ENCODE measurements around the gene TCF7L2. TPM values are rescaled to one million over a fixed set of nuclear protein-coding genes. Genes with fewer than 3 reads are reported as not detected.

The TCF7L2 gene
- total and polyA plus RNA-seq, 9 of the 15 experiments (the other 6 are each of a cell fraction or from before 2014, with no cell fraction given): 0.32 to 2.8 (median 0.92) TPM

DNA sequence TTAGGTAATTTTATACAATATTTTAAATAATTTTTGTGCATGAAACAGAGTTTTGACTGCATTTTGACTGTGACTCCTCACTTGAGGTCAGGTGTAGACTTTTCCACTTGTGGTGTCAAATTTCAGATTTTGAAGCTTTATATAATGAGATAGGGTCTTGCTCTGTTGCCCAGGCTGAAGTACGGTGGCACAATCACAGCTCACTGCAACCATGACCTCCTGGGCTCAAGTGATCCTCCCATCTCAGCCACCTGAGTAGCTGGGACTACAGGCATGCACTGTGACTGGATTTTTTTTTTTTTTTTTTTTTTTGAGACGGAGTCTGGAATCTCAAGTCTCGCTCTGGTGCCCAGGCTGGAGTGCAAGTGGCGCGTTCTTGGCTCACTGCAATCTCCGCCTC lies 74.9 kb downstream of the TCF7L2 start:
- POLR2A ChIA-PET: interaction anchor here (0.6 kb wide), 1 partner anchor 516 kb away, joined by 3 read pairs; no protein-coding TSS in a partner anchor
- Histone ChIP-seq H3K9me3 (replicated peaks; ENCODE audit: control insufficient read depth, insufficient read depth, low read depth, low read length) (no peaks in the 10 kb centered on the region), H3K4me1 (replicated peaks in 1 of 2; ENCODE audit: control insufficient read depth in 2 of 2, insufficient read depth in 2 of 2, low read length in 2 of 2) (no peaks in the 10 kb centered on the region; a peak in 1 of 5 replicates), H3K4me3 (no peak overlapping the region), H3K4me2 (ENCODE audit: insufficient read depth, low read length) (no peak overlapping the region), H3K9me1 (ENCODE audit: control insufficient read depth, insufficient read depth, low read length) (no peaks in the 10 kb centered on the region), H3K79me2 (ENCODE audit: control insufficient read depth, insufficient read depth, low read length) (no peaks in the 10 kb centered on the region), H4K20me1 (replicated peaks; ENCODE audit: control insufficient read depth, insufficient read depth, low read length) (no peaks in the 10 kb centered on the region; the same call in 1 of the 2 replicates), H3K36me3 (ENCODE audit: control insufficient read depth, insufficient read depth, low read length) (no peaks in the 10 kb centered on the region), H3K27ac (ENCODE audit: extremely low read depth, low read depth, low read length) (no peak overlapping the region), H3K9ac (ENCODE audit: insufficient read depth in 1 of 2, low read depth in 2 of 2, low read length in 2 of 2) (no peak overlapping the region), H3K27me3 (ENCODE audit: control insufficient read depth in 2 of 2, insufficient read depth in 2 of 2, low read length in 2 of 2) (peaks cover 0 to 5% of the 10 kb centered on the region in 2 experiments; a peak in 1 of 5 replicates), H2AFZ (ENCODE audit: low read depth, low read length) (no peak overlapping the region)
- no TSS peak for BruUV-seq (replicated peaks)
- DNase-seq (ENCODE audit: extremely low read depth in 1 of 4, low spot score in 3 of 4): no peak
- intact Hi-C loops (cut with micrococcal nuclease): no loop called here
- ATAC-seq: no peak
- in situ Hi-C loops (cut with MboI): no loop called here
- FAIRE-seq: no peak
- TF ChIP-seq ARID1B (IDR thresholded peaks at IDR 0.05) (no peak), ZNF121 (CRISPR knock-in tag; conservative IDR thresholded peaks at IDR 0.05) (0 out of 2 replicates have a peak, but pooled peaks have one; percentile 34), RBM25 (IDR thresholded peaks at IDR 0.05; ENCODE audit: low read depth, low read length, severe bottlenecking) (peak; percentile 4), ZNF780A (CRISPR knock-in tag; IDR thresholded peaks at IDR 0.05) (no peak)
- TF ChIP-seq, protein P1, sequence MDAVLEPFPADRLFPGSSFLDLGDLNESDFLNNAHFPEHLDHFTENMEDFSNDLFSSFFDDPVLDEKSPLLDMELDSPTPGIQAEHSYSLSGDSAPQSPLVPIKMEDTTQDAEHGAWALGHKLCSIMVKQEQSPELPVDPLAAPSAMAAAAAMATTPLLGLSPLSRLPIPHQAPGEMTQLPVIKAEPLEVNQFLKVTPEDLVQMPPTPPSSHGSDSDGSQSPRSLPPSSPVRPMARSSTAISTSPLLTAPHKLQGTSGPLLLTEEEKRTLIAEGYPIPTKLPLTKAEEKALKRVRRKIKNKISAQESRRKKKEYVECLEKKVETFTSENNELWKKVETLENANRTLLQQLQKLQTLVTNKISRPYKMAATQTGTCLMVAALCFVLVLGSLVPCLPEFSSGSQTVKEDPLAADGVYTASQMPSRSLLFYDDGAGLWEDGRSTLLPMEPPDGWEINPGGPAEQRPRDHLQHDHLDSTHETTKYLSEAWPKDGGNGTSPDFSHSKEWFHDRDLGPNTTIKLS (IDR thresholded peaks at IDR 0.05; ENCODE audit: borderline replicate concordance, low read depth): no peak
- TF ChIP-seq, protein P2, sequence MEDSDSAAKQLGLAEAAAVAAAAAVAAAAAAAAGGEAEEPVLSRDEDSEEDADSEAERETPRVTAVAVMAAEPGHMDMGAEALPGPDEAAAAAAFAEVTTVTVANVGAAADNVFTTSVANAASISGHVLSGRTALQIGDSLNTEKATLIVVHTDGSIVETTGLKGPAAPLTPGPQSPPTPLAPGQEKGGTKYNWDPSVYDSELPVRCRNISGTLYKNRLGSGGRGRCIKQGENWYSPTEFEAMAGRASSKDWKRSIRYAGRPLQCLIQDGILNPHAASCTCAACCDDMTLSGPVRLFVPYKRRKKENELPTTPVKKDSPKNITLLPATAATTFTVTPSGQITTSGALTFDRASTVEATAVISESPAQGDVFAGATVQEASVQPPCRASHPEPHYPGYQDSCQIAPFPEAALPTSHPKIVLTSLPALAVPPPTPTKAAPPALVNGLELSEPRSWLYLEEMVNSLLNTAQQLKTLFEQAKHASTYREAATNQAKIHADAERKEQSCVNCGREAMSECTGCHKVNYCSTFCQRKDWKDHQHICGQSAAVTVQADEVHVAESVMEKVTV (CRISPR knock-in tag; IDR thresholded peaks at IDR 0.05): no peak
- TF ChIP-seq, protein P3, sequence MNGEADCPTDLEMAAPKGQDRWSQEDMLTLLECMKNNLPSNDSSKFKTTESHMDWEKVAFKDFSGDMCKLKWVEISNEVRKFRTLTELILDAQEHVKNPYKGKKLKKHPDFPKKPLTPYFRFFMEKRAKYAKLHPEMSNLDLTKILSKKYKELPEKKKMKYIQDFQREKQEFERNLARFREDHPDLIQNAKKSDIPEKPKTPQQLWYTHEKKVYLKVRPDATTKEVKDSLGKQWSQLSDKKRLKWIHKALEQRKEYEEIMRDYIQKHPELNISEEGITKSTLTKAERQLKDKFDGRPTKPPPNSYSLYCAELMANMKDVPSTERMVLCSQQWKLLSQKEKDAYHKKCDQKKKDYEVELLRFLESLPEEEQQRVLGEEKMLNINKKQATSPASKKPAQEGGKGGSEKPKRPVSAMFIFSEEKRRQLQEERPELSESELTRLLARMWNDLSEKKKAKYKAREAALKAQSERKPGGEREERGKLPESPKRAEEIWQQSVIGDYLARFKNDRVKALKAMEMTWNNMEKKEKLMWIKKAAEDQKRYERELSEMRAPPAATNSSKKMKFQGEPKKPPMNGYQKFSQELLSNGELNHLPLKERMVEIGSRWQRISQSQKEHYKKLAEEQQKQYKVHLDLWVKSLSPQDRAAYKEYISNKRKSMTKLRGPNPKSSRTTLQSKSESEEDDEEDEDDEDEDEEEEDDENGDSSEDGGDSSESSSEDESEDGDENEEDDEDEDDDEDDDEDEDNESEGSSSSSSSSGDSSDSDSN (IDR thresholded peaks at IDR 0.05; ENCODE audit: borderline replicate concordance in 1 of 2, low read depth in 2 of 2, low read length in 2 of 2): no peak
- 39% methylated on average over 5 of the region's 6 CpGs for WGBS (ENCODE audit: insufficient coverage, low coverage, missing lambda C conversion rate)
- CTCF ChIA-PET (ENCODE audit: low intra/inter-chr PET ratio): no interaction called here
